Renal cortex interstitium (tissue), 11 donors: ENCODE data around the gene NUFIP2. TPM values are rescaled to one million over a fixed set of nuclear protein-coding genes. Genes with fewer than 3 reads are reported as not detected.
"Not testable (repeated sequence)": the region's sequence is repeated elsewhere in the genome, so short reads cannot be mapped to it uniquely, and the experiment has no call there.

ENCODE experiments used
- DNase-seq, 11 donors: peaks; one replicate each; pipeline ENCODE4 v3.0.0-alpha.2; 2013; ENCODE audit warnings: low read depth in 9 of 11, low spot score in 4 of 11; ENCODE audit errors: extremely low read depth in 1 of 11
- polyA plus RNA-seq, 3 donors: library from polyadenylated mRNA; unstranded; fragments of 120-200 nt; gene quantifications; one replicate each; pipeline ENCODE4 v1.2.1, GENCODE V29; 2013; ENCODE audit not compliant: insufficient read length in 3 of 3

The NUFIP2 gene
- polyA plus RNA-seq, 3 donors, result 36.2 to 45.0 (median 40.8) TPM

- DNase-seq, result peak in 6 of 11 donors; percentile 23 to 48 (median 38)
Observed at GRCh38 chr17:29292071-29292991, 1.6 kb downstream of the NUFIP2 start.

- peak in 9 of 11 donors; percentile 29 to 76 (median 66) for DNase-seq
Observed at GRCh38 chr17:29291163-29291752, 2.7 kb downstream of the NUFIP2 start.

- DNase-seq, result no peak
Observed at GRCh38 chr17:29289852-29290251, 4.1 kb downstream of the NUFIP2 start.

- DNase-seq, result no peak
Observed at GRCh38 chr17:29283961-29284360, 10.0 kb downstream of the NUFIP2 start.

- no peak for DNase-seq
Observed at GRCh38 chr17:29283496-29283895, 10.5 kb downstream of the NUFIP2 start.

- no peak for DNase-seq
Observed at GRCh38 chr17:29279397-29280070, 14.4 kb downstream of the NUFIP2 start.

GRCh38 chr17:29278692-29279091 is 15.3 kb downstream of the NUFIP2 start:
- no peak for DNase-seq

GRCh38 chr17:29273924-29274323 is 20.0 kb downstream of the NUFIP2 start:
- no peak for DNase-seq

- DNase-seq, result not testable (repeated sequence)
Observed at GRCh38 chr17:29271980-29272379, 22.0 kb downstream of the NUFIP2 start.

GRCh38 chr17:29263916-29264315 is 30.0 kb downstream of the NUFIP2 start:
- DNase-seq, result no peak

- no peak for DNase-seq
Observed at GRCh38 chr17:29257756-29258155, 36.2 kb downstream of the NUFIP2 start.

- DNase-seq, result no peak
Observed at GRCh38 chr17:29256735-29257466, 37.0 kb downstream of the NUFIP2 start.

- DNase-seq, result no peak
Observed at GRCh38 chr17:29255926-29256522, 37.9 kb downstream of the NUFIP2 start.

GRCh38 chr17:29253037-29253436 is 40.9 kb downstream of the NUFIP2 start:
- DNase-seq, result no peak

GRCh38 chr17:29252101-29252791 is 41.7 kb downstream of the NUFIP2 start:
- DNase-seq, result peak in 2 of 11 donors; percentile 3 to 5

GRCh38 chr17:29251184-29251583 is 42.8 kb downstream of the NUFIP2 start:
- DNase-seq, result no peak

- no peak for DNase-seq
Observed at GRCh38 chr17:29250666-29251065, 43.3 kb downstream of the NUFIP2 start.

- DNase-seq, result no peak
Observed at GRCh38 chr17:29248845-29249244, 45.1 kb downstream of the NUFIP2 start.
